GM19238 (cell line): ENCODE data around the gene PDGFRB.
A peak's percentile ranks its signal among the peaks of the same experiment; 100 is the strongest.
"Not testable (repeated sequence)": the region's sequence is repeated elsewhere in the genome, so short reads cannot be mapped to it uniquely, and the experiment has no call there.

ENCODE experiments used
- DNase-seq: peaks from one replicate; pipeline ENCODE4 v3.0.0; 2011; ENCODE audit warnings: low spot score; ENCODE audit not compliant: insufficient read length

PDGFRB gene

GRCh38 chr5:150084754-150085153 lies 70.9 kb downstream of the PDGFRB start:
- not testable (repeated sequence) for DNase-seq

- DNase-seq: no peak
These were observed 72.8 kb downstream of the PDGFRB start for GRCh38 chr5:150082889-150083288.

GRCh38 chr5:150082374-150082773 lies 73.3 kb downstream of the PDGFRB start:
- no peak for DNase-seq

GRCh38 chr5:150081541-150082283 lies 73.9 kb downstream of the PDGFRB start:
- peak; percentile 49 for DNase-seq

GRCh38 chr5:150080696-150081435 lies 74.8 kb downstream of the PDGFRB start:
- no peak for DNase-seq

- no peak for DNase-seq
These were observed 75.7 kb downstream of the PDGFRB start for GRCh38 chr5:150079909-150080461.

GRCh38 chr5:150078802-150079689 lies 76.6 kb downstream of the PDGFRB start:
- no peak for DNase-seq

- no peak for DNase-seq
These were observed 77.4 kb downstream of the PDGFRB start for GRCh38 chr5:150077996-150078801.

GRCh38 chr5:150077060-150077459 lies 78.6 kb downstream of the PDGFRB start:
- DNase-seq: no peak

GRCh38 chr5:150075806-150076205 lies 79.8 kb downstream of the PDGFRB start:
- DNase-seq: no peak

GRCh38 chr5:150075233-150075632 lies 80.4 kb downstream of the PDGFRB start:
- DNase-seq: no peak

GRCh38 chr5:150073677-150074076 lies 82.0 kb downstream of the PDGFRB start:
- no peak for DNase-seq

- DNase-seq: no peak
These were observed 82.5 kb downstream of the PDGFRB start for GRCh38 chr5:150073086-150073625.

- no peak for DNase-seq
These were observed 84.8 kb downstream of the PDGFRB start for GRCh38 chr5:150070821-150071220.

- no peak for DNase-seq
These were observed 85.7 kb downstream of the PDGFRB start for GRCh38 chr5:150069672-150070627.

GRCh38 chr5:150068961-150069645 lies 86.5 kb downstream of the PDGFRB start:
- DNase-seq: no peak

- no peak for DNase-seq
These were observed 87.2 kb downstream of the PDGFRB start for GRCh38 chr5:150068472-150068871.

GRCh38 chr5:150068071-150068470 lies 87.6 kb downstream of the PDGFRB start:
- no peak for DNase-seq
